ENCODE results near the gene ASIC1.

The ASIC1 gene

DNA sequence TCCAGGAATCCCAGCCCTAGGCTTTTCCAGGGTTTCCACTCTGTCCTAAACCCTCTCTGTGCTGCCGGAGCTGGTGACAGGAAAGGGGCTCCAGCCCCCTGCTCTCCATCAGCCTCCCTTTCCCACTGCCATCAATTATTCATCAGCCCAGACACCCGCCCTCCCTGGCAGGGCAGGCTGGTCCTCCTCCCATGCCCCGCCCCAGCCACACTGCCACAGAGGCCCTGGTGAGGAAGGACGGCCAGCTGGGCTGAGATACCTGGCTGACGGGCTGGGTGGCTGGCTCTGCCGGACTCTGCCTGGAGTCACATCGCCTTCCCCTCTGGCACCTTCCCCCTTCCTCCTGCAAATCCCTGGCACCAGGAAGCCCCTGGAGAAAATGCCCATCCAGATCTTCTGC is 15.8 kb downstream of the ASIC1 start:
- TF ChIP-seq, protein P1, sequence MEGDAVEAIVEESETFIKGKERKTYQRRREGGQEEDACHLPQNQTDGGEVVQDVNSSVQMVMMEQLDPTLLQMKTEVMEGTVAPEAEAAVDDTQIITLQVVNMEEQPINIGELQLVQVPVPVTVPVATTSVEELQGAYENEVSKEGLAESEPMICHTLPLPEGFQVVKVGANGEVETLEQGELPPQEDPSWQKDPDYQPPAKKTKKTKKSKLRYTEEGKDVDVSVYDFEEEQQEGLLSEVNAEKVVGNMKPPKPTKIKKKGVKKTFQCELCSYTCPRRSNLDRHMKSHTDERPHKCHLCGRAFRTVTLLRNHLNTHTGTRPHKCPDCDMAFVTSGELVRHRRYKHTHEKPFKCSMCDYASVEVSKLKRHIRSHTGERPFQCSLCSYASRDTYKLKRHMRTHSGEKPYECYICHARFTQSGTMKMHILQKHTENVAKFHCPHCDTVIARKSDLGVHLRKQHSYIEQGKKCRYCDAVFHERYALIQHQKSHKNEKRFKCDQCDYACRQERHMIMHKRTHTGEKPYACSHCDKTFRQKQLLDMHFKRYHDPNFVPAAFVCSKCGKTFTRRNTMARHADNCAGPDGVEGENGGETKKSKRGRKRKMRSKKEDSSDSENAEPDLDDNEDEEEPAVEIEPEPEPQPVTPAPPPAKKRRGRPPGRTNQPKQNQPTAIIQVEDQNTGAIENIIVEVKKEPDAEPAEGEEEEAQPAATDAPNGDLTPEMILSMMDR (IDR thresholded peaks at IDR 0.05): no peak
- Mint-ChIP-seq H3K4me1 (peaks cover 76% of the 10 kb centered on the region), H3K36me3 (ENCODE audit: low read depth) (no peaks in the 10 kb centered on the region), H3K4me3 (peak overlapping the region; percentile 73), H3K27me3 (ENCODE audit: low read depth, poor library complexity) (no peaks in the 10 kb centered on the region), H3K27ac (peak overlapping the region; percentile 94), H3K9me3 (no peaks in the 10 kb centered on the region)
- no peak for DNase-seq

DNA sequence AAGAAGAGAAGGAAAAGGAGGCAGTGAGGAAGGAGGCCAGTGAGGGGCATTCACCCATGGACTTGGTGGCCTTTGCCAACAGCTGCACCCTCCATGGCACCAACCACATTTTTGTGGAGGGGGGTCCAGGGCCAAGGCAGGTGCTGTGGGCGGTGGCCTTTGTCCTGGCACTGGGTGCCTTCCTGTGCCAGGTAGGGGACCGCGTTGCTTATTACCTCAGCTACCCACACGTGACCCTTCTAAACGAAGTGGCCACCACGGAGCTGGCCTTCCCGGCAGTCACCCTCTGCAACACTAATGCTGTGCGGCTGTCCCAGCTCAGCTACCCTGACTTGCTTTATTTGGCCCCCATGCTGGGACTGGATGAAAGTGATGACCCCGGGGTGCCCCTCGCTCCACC is 16.3 kb downstream of the ASIC1 start:
- H3K27ac Mint-ChIP-seq: peak overlapping the region; percentile 63
- peaks cover 81% of the 10 kb centered on the region for H3K4me1 Mint-ChIP-seq
- peaks cover 3% of the 10 kb centered on the region for H3K27me3 Mint-ChIP-seq (ENCODE audit: low read depth, poor library complexity)
- DNase-seq: no peak
- H3K36me3 Mint-ChIP-seq (ENCODE audit: low read depth): no peaks in the 10 kb centered on the region
- peak overlapping the region; percentile 59 for H3K4me3 Mint-ChIP-seq
- TF ChIP-seq, protein P1 (IDR thresholded peaks at IDR 0.05): no peak
- H3K9me3 Mint-ChIP-seq: no peaks in the 10 kb centered on the region

DNA sequence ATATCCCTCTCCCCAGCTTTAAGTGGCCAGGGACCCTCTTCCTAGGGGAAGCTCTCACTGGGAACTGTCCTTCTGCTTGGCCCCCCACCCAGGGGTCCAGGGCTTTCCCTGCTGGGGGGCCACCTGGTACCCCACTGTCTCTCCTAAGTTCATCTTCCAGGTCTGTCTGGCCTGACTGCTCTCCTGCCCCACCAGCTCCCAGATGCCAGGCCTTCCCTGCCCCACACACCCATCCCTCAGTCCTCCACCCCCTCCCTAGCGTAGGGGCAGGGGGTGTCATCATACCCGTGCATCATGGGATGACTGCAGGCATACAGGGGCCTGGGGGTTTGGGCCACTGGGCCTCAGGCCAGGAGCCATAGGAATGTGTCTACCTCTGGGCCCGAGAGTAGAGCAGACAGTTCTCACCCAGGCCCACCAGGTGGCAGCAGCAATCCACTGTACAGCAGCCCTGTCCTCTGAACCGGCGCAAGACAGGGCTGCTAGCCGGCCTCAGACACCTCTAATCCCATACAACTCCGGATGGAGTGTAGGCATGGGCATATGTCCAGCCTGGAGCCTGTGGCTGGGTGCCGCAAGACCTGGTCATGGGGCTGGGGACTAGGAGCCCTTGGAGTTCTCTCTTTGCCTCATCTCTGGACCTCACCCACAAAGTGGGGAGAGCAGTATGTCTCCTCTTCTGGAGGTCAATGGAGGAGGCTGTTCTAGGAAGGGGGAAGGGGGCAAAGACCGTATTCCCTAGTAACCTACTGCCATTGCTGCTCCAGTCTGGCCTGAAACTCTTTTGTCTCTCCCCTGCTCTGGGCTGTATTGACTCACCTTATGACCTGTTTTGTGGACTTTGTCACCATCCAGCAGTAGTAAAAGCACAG is 17.8 kb downstream of the ASIC1 start:
- no peaks in the 10 kb centered on the region for H3K9me3 Mint-ChIP-seq
- peak overlapping the region; percentile 54 for H3K27ac Mint-ChIP-seq
- peak overlapping the region; percentile 56 for H3K4me3 Mint-ChIP-seq
- TF ChIP-seq, protein P1 (IDR thresholded peaks at IDR 0.05): peak; percentile 86
- H3K4me1 Mint-ChIP-seq: peaks cover 77% of the 10 kb centered on the region
- DNase-seq: peak; percentile 94
- no peaks in the 10 kb centered on the region for H3K36me3 Mint-ChIP-seq (ENCODE audit: low read depth)
- H3K27me3 Mint-ChIP-seq (ENCODE audit: low read depth, poor library complexity): peaks cover 6% of the 10 kb centered on the region

DNA sequence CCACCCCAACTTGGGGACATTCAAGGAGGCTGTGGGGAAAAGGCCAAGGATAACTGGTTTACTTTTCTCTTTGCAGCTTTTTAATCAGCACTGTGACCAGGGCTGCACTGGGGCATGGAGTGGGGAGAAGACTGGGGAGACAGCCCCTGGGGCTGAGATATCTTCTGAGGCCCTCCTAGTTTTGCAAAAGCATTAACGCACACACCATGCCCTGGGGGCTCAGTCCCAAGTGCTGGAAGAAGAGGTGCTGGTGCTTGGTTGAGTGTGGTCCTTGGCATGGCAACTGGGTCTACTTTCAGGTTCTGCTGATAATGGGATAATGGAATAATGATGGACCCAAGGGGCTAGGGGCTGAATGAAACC is 18.4 kb downstream of the ASIC1 start:
- H3K9me3 Mint-ChIP-seq: no peaks in the 10 kb centered on the region
- peaks cover 7% of the 10 kb centered on the region for H3K27me3 Mint-ChIP-seq (ENCODE audit: low read depth, poor library complexity)
- no peak overlapping the region for H3K4me3 Mint-ChIP-seq
- TF ChIP-seq, protein P1 (IDR thresholded peaks at IDR 0.05): no peak
- no peak for DNase-seq
- no peak overlapping the region for H3K27ac Mint-ChIP-seq
- peaks cover 76% of the 10 kb centered on the region for H3K4me1 Mint-ChIP-seq
- H3K36me3 Mint-ChIP-seq (ENCODE audit: low read depth): no peaks in the 10 kb centered on the region

DNA sequence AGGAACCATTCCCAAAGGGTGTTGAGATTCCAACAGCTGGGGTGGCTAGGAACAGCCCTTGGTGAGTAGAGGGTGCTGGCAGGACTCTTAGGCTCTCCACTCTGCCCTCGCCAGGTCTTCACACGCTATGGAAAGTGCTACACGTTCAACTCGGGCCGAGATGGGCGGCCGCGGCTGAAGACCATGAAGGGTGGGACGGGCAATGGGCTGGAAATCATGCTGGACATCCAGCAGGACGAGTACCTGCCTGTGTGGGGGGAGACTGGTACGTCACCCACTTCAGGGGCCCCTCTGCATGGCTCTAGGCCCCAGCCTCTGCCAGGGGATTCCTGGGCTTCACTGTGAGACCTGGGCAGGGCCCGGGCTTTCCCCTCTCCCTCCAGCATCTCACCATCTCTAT is 19.7 kb downstream of the ASIC1 start:
- TF ChIP-seq, protein P1 (IDR thresholded peaks at IDR 0.05): no peak
- H3K36me3 Mint-ChIP-seq (ENCODE audit: low read depth): no peaks in the 10 kb centered on the region
- H3K27me3 Mint-ChIP-seq (ENCODE audit: low read depth, poor library complexity): peaks cover 13% of the 10 kb centered on the region
- H3K9me3 Mint-ChIP-seq: no peaks in the 10 kb centered on the region
- peaks cover 73% of the 10 kb centered on the region for H3K4me1 Mint-ChIP-seq
- no peak overlapping the region for H3K4me3 Mint-ChIP-seq
- no peak overlapping the region for H3K27ac Mint-ChIP-seq
- no peak for DNase-seq

DNA sequence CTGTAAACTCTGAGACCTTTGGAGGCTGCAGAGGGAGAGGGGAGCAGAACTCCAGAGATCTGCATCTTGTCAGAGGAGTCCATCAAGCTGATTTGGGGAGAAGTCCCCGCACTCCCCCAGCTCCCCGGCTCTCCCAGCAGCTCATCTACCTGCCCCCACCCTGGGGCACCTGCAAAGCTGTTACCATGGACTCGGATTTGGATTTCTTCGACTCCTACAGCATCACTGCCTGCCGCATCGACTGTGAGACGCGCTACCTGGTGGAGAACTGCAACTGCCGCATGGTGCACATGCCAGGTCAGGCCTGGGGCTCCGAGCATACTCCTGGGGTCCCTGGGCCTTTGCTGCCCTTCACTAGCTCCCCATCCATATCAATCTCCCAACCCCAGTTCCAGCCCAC is 20.9 kb downstream of the ASIC1 start:
- Mint-ChIP-seq H3K27me3 (ENCODE audit: low read depth, poor library complexity) (peaks cover 22% of the 10 kb centered on the region), H3K36me3 (ENCODE audit: low read depth) (no peaks in the 10 kb centered on the region)
- TF ChIP-seq, protein P1 (IDR thresholded peaks at IDR 0.05): no peak

More for the DNA sequence above, 20.9 kb downstream of the ASIC1 start:
- Mint-ChIP-seq H3K9me3 (no peaks in the 10 kb centered on the region), H3K4me3 (no peak overlapping the region), H3K4me1 (peaks cover 71% of the 10 kb centered on the region), H3K27ac (no peak overlapping the region)
- no peak for DNase-seq

Measured in nephron progenitor cell (in vitro differentiated cells).